ENCODE measurements around the gene ITM2B.

The ITM2B gene

DNA sequence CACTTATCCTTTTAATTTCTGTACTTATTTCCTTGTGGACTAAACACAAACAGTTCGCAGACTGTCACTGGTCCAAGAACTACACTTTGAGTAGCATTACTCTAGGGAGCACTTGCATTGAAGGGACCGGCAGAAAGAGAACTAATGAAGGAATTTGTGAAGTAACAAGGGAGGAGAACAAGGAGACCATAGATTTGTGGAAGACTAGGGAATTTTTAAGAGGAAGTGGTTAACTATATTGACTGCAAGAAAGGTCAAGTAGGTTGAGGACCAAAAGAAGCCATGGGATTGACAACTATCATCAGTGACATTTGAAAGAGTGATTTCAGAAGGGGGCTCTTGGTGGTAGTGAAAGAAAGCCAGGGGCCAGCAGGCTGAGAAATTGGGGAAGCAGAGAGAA lies 66.6 kb downstream of the ITM2B start:
- no peak for DNase-seq (ENCODE audit: low read depth, low spot score)
- no peak overlapping the region for H3K27ac ChIP-seq

DNA sequence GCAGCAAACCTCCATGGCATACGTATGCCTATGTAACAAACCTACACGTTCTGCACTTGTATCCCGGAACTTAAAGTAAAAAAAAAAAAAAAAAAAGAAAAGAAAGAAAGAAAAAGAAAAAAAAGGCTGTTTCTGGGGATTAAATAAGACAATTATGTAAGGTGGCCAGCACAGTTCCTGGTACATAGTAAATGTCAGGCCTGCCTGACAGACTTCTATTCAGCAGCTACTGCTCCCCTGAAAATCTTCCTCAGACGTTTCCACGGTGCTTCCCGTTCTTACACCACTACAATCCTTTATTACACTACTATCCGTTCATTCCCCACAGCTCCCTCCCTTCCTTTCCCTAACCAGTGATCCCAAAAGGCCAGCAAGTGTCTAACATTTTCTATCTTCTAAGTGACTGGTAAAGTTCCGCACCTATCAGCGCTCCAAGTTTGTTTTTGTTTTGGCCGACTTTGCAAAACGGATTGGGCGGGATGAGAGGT lies 69.9 kb downstream of the ITM2B start:
- no peak for DNase-seq (ENCODE audit: low read depth, low spot score)
- H3K27ac ChIP-seq, result peak overlapping the region; percentile 95

DNA sequence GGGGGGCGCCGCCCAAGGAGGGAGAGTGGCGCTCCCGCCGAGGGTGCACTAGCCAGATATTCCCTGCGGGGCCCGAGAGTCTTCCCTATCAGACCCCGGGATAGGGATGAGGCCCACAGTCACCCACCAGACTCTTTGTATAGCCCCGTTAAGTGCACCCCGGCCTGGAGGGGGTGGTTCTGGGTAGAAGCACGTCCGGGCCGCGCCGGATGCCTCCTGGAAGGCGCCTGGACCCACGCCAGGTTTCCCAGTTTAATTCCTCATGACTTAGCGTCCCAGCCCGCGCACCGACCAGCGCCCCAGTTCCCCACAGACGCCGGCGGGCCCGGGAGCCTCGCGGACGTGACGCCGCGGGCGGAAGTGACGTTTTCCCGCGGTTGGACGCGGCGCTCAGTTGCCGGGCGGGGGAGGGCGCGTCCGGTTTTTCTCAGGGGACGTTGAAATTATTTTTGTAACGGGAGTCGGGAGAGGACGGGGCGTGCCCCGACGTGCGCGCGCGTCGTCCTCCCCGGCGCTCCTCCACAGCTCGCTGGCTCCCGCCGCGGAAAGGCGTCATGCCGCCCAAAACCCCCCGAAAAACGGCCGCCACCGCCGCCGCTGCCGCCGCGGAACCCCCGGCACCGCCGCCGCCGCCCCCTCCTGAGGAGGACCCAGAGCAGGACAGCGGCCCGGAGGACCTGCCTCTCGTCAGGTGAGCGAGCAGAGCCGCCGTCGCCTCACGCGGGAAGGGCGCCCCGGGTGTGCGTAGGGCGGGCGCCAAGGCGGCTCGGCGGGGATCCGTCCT lies 70.5 kb downstream of the ITM2B start, which contains the start of gene RB1:
TSS of gene RB1 (plus strand) at position 393 of the 784 bp plus-strand sequence. CDS start at position 555, 162 bp downstream.
- peak within 1 kb of the TSS; percentile 95 for H3K27ac ChIP-seq
- peak; percentile 48 for DNase-seq (ENCODE audit: low read depth, low spot score)

GRCh38 chr13:48304143-48304876 lies 71.3 kb downstream of the ITM2B start:
- DNase-seq (ENCODE audit: low read depth, low spot score), result no peak
- peak overlapping the region; percentile 95 for H3K27ac ChIP-seq

DNA sequence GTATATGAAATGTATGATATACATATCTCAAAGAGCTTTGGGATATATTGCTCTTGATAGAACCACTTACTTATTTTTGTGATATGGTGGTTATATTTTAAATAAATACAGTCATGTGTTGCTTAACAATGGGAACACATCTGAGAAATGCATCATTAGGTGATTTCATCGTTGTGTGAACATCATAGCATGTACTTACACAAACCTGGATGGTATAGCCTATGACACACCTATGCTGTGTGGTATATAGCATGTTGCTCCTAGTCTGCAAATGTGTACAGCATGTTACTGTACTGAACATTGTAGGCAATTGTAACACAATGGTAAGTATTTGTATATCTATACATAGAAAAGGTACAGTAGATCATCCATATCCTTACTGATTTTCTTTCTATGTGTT lies 78.2 kb downstream of the ITM2B start:
- DNase-seq (ENCODE audit: low read depth, low spot score), result no peak
- H3K27ac ChIP-seq, result no peak overlapping the region

GRCh38 chr13:48315969-48316650 lies 83.1 kb downstream of the ITM2B start:
- no peak for DNase-seq (ENCODE audit: low read depth, low spot score)
- H3K27ac ChIP-seq, result no peak overlapping the region

- H3K27ac ChIP-seq, result no peak overlapping the region
- no peak for DNase-seq (ENCODE audit: low read depth, low spot score)
These were observed 84.0 kb downstream of the ITM2B start for GRCh38 chr13:48316826-48317510.

DNA sequence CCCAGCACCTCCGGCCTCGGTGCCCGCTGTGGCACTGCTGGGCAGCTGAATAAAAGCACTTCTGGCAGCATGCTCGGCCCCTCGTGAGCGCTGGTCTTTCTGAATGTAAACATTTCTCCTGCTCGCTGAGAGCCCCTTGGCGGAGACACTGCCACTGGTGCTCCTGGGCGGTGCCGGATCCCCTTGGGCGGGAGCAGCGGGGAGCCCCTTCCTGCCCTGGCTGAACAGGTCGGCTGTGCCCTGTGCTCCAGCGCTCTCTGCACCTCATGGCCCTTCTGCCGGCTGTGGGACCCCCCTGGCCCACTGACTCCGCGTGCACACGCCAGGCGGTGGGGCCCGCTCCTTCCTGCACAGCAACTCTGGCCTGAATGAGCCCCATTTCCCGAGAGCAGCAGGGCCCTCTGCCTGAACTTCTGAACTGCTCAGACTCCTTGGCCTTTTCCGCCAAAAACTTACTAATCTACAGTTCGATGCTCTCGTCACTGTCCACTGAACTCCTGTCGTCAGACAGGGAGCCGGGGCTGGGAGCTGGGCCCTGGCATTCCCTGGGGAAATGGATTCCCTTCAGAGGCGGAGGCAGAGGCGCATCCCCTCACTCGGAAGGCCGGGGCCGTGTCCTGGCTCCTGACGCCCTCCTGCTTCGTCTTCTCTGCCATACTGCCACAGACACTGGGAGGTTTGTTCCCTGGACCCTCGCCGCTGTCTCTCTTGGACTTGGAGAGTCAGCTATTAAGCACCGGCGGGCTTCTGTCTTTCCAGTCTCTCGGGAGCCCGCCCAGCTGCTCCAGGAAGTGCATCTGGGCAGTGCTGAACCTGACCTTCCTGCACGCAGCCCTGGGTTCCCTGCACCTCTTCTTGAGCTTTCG lies 84.7 kb downstream of the ITM2B start:
- no peak overlapping the region for H3K27ac ChIP-seq
- DNase-seq (ENCODE audit: low read depth, low spot score), result no peak

DNA sequence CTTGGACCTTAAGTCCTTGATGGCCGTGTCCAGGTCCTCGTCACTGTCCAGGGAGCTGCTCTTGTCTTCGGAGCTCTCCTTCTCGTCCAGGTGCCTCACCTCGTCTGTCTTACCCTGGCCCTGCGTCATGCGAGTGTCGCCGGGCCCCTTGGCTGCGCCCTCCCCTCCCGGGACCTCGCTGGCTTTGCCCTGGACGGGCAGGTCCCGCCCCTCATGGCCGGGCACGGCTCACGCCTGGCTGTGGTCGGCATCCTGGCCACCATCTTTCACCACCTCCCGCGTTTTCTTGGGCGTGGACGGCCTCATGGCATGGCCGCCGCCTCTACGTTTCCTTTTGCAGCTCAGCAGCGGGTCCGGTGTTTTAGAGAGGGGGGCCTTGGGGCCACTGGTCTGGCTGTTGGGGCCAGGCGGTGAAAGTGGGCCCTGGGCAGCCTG lies 85.4 kb downstream of the ITM2B start:
- no peak for DNase-seq (ENCODE audit: low read depth, low spot score)
- no peak overlapping the region for H3K27ac ChIP-seq

- no peak overlapping the region for H3K27ac ChIP-seq
- no peak for DNase-seq (ENCODE audit: low read depth, low spot score)
These were observed 86.0 kb downstream of the ITM2B start for GRCh38 chr13:48318821-48319511.
